OCI-LY3 (cell line): ENCODE results near the gene PRELID1.

Experiments
- H2AFZ ChIP-seq: fragments of 200-600, 300-600 bp; shearing (Covaris generic); 2 replicates; pipeline ENCODE4 v1.6.0; 2014; ENCODE audit warnings: antibody characterized with exemption, low read depth, low read length
- H3K27ac ChIP-seq: fragments of 200-600, 300-600 bp; sonication (generic); 2 replicates; pipeline ENCODE4 v1.5.1; 2014; ENCODE audit warnings: mild to moderate bottlenecking, low read length, moderate library complexity, mixed read lengths
- H3K27me3 ChIP-seq: fragments of 200-600, 300-600 bp; sonication (generic); 2 replicates; pipeline ENCODE4 v1.6.1; 2014; ENCODE audit warnings: low read depth, low read length, mixed read lengths
- H3K36me3 ChIP-seq: fragments of 200-600, 300-600 bp; sonication (generic); replicated peaks from 2 replicates; pipeline ENCODE3; 2014; ENCODE audit warnings: low read depth, low read length, mixed read lengths
- H3K4me1 ChIP-seq: fragments of 300-600, 200-600 bp; sonication (generic); 2 replicates; pipeline ENCODE4 v1.6.1; 2014; ENCODE audit warnings: low read length, mixed read lengths
- H3K4me2 ChIP-seq: fragments of 200-600, 300-600 bp; sonication (generic); 2 replicates; pipeline ENCODE4 v1.6.1; 2014; ENCODE audit warnings: low read length, mixed read lengths
- H3K4me3 ChIP-seq: fragments of 300-600, 200-600 bp; sonication (generic); 2 replicates; pipeline ENCODE4 v1.5.1; 2014; ENCODE audit warnings: antibody characterized with exemption, mild to moderate bottlenecking, low read length, moderate library complexity
- H3K79me2 ChIP-seq: fragments of 300-600, 200-600 bp; shearing (Covaris generic); 2 replicates; pipeline ENCODE4 v1.6.1; 2014; ENCODE audit warnings: mild to moderate bottlenecking, low read length, mixed read lengths
- H3K9ac ChIP-seq: fragments of 300-600, 200-600 bp; shearing (Covaris generic); 2 replicates; pipeline ENCODE4 v1.6.0; 2014; ENCODE audit warnings: mild to moderate bottlenecking, low read length, moderate library complexity
- H3K9me3 ChIP-seq: fragments of 200-600, 300-600 bp; shearing (Covaris generic); 2 replicates; pipeline ENCODE4 v1.6.1; 2014; ENCODE audit warnings: low read length, mixed read lengths; ENCODE audit not compliant: insufficient read depth
- H4K20me1 ChIP-seq: fragments of 200-600, 300-600 bp; sonication (generic); 2 replicates; pipeline ENCODE4 v1.6.1; 2016; ENCODE audit warnings: low read length, mixed read lengths; ENCODE audit not compliant: insufficient read depth
- CTCF ChIP-seq: fragments of 200-600, 300-600 bp; sonication (generic); IDR thresholded peaks from 2 replicates; pipeline ENCODE4 v1.5.1; 2014; ENCODE audit warnings: antibody characterized with exemption, low read length, low read depth
- EZH2phosphoT487 ChIP-seq: fragments of 200-600 bp; shearing (Covaris generic); IDR thresholded peaks from 2 replicates; pipeline ENCODE4 v1.6.1; 2018; ENCODE audit warnings: antibody characterized with exemption, mixed run types, low read depth

The PRELID1 gene

GRCh38 chr5:177335701-177336065 is 32.1 kb downstream of the PRELID1 start:
- H3K27ac ChIP-seq = no peak overlapping the region
- peaks cover 56% of the 10 kb centered on the region for H3K36me3 ChIP-seq
- no peaks in the 10 kb centered on the region for H3K9me3 ChIP-seq
- no peak overlapping the region for H3K4me2 ChIP-seq
- TF ChIP-seq EZH2phosphoT487 (no peak), CTCF (no peak)
- peaks cover 8% of the 10 kb centered on the region; the same call in 1 of the 2 replicates for H3K79me2 ChIP-seq
- H3K4me3 ChIP-seq = no peak overlapping the region
- no peak overlapping the region for H2AFZ ChIP-seq
- 0 out of 2 replicates have a peak, but pooled peaks cover 3% of the 10 kb centered on the region for H4K20me1 ChIP-seq
- no peak overlapping the region for H3K9ac ChIP-seq
- no peaks in the 10 kb centered on the region for H3K27me3 ChIP-seq
- H3K4me1 ChIP-seq = no peaks in the 10 kb centered on the region

GRCh38 chr5:177336112-177336511 is 32.5 kb downstream of the PRELID1 start:
- Histone ChIP-seq H3K27ac (no peak overlapping the region), H3K79me2 (peaks cover 8% of the 10 kb centered on the region; the same call in 1 of the 2 replicates), H2AFZ (no peak overlapping the region), H3K36me3 (peaks cover 56% of the 10 kb centered on the region), H3K9me3 (no peaks in the 10 kb centered on the region), H3K9ac (no peak overlapping the region), H4K20me1 (0 out of 2 replicates have a peak, but pooled peaks cover 3% of the 10 kb centered on the region), H3K4me3 (no peak overlapping the region), H3K4me2 (no peak overlapping the region), H3K27me3 (no peaks in the 10 kb centered on the region), H3K4me1 (no peaks in the 10 kb centered on the region)
- TF ChIP-seq CTCF (peak; percentile 34; the same call in 1 of the 2 replicates), EZH2phosphoT487 (no peak)

GRCh38 chr5:177336603-177337494 is 33.2 kb downstream of the PRELID1 start:
- Histone ChIP-seq H2AFZ (no peak overlapping the region), H3K4me3 (no peak overlapping the region), H3K36me3 (peaks cover 60% of the 10 kb centered on the region), H4K20me1 (0 out of 2 replicates have a peak, but pooled peaks cover 3% of the 10 kb centered on the region), H3K9ac (no peak overlapping the region), H3K79me2 (peaks cover 8% of the 10 kb centered on the region; the same call in 1 of the 2 replicates), H3K4me1 (no peaks in the 10 kb centered on the region), H3K4me2 (no peak overlapping the region), H3K9me3 (no peaks in the 10 kb centered on the region), H3K27me3 (no peaks in the 10 kb centered on the region), H3K27ac (no peak overlapping the region)
- TF ChIP-seq EZH2phosphoT487 (no peak), CTCF (no peak)

- H3K9ac ChIP-seq = no peak overlapping the region
- no peak overlapping the region for H3K4me2 ChIP-seq
- peaks cover 12% of the 10 kb centered on the region for H3K79me2 ChIP-seq
- no peak for TF ChIP-seq EZH2phosphoT487
- no peak for TF ChIP-seq CTCF
- H3K27me3 ChIP-seq = no peaks in the 10 kb centered on the region
- H3K27ac ChIP-seq = no peak overlapping the region
- H3K4me3 ChIP-seq = no peak overlapping the region
- H2AFZ ChIP-seq = no peak overlapping the region
- peaks cover 5% of the 10 kb centered on the region; the same call in 1 of the 2 replicates for H4K20me1 ChIP-seq
- no peaks in the 10 kb centered on the region for H3K4me1 ChIP-seq
- peaks cover 58% of the 10 kb centered on the region for H3K36me3 ChIP-seq
- H3K9me3 ChIP-seq = no peaks in the 10 kb centered on the region
Observed at GRCh38 chr5:177338251-177339106, 34.9 kb downstream of the PRELID1 start.
